HG02870 (cell line): ENCODE results near the gene DTD2.
"Not testable (repeated sequence)": the region's sequence is repeated elsewhere in the genome, so short reads cannot be mapped to it uniquely, and the experiment has no call there.

ENCODE experiments used
- ATAC-seq: cut with Tn5 transposase; IDR thresholded peaks from one replicate; pipeline ENCODE4 v1.9.1; 2021; ENCODE audit warnings: mild to moderate bottlenecking, moderate library complexity; ENCODE audit not compliant: unreplicated experiment

Gene DTD2

DNA sequence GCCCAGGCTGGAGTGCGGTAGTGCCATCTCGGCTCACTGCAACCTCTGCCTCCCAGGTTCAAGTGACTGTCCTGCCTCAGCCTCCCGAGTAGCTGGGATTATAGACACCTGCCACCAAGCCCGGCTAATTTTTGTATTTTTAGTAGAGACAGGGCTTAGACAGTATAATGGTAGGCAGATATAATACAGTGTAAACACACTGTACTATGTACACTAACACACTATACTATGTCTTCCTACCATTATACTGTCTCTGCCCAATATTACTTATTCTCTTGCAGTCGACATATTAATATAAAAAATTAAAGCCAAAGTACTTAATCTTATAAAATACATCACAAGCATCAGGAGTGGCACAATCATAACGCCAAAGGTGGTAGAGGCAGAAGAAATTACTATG is 15.0 kb downstream of the DTD2 start:
- ATAC-seq: no peak

DNA sequence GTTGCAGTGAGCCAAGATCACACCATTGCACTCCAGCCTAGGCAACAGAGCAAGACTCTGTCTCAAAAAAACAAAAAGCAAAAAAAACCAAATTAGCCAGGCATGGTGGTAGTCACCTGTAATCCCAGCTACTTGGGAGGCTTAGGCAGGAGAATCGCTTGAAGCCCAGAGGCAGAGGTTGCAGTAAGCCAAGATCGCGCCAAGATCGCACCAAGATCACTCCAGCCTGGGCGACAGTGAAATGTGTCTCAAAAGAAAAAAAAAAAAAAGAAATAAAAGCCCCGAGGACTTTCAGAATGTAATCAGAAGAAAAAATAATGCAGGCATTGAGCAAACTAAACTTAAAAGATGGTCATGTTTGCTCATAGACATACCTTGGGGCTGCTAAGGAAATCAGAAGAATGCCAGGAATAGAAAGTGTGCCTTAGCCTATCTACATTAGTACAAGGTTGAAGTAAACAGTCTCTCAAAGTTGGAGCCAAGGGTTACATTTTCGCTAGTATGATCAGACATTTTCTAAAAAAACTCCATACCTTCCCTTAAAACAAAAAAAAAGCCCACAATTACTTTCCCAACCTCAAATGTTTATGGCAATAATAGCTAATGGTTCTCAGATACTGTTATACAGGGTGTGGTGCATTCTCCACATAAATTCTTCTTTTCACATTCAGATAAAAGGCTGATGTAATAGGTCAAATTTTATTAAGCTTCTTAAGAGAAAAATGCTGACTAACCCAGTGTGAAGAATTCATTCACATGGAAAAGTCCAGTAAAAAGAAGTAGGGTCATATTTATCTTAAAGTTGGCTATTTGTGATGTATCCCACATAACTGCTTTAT is 15.8 kb downstream of the DTD2 start:
- no peak for ATAC-seq

DNA sequence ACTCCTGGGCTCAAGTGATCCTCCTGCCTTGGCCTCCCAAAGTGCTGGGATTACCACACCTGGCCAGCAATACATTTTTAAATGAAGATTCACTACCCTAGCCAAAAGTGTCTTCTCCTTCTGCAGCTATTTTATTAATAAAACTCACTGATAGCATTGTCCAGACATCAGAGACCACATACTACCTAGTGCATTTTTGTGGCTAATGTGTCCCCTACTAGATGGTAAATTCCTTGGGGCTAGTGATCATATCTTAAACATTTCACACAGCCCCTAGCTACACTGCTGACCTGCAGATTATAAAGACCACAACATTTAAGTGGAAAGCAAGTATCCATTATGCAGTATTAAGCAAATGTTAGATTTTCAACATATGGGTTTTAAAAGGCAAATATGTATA is 17.0 kb downstream of the DTD2 start:
- ATAC-seq: no peak

- ATAC-seq: no peak
These were observed 17.7 kb downstream of the DTD2 start for GRCh38 chr14:31439561-31439960.

- not testable (repeated sequence) for ATAC-seq
These were observed 20.1 kb downstream of the DTD2 start for GRCh38 chr14:31437045-31437691.

- no peak for ATAC-seq
These were observed 22.0 kb downstream of the DTD2 start for GRCh38 chr14:31435276-31435675.

DNA sequence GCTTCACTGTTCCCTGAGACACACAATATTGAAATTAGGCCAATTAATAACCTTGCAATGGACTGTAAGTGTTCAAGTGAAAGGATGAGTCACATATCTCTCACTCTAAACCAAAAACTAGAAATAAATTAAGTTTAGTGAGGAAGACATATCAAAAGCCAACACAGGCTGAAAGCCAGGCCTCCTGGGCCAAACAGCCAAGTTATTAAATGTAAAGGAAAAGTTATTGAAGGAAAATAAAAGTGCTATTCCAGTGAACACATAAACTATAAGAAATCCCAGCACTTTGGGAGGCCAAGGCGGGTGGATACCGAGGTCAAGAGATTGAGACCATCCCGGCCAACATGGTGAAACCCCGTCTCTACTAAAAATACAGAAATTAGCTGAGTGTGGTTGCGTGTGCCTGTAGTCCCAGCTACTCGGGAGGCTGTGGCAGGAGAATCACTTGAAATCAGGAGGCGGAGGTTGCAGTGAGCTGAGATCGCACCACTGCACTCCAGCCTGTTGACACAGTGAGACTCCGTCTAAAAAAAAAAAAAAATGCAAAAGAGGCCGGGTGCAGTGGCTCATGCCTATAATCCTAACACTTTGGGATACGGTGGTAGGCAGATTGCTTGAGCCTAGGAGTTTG is 26.6 kb downstream of the DTD2 start:
- ATAC-seq: no peak

DNA sequence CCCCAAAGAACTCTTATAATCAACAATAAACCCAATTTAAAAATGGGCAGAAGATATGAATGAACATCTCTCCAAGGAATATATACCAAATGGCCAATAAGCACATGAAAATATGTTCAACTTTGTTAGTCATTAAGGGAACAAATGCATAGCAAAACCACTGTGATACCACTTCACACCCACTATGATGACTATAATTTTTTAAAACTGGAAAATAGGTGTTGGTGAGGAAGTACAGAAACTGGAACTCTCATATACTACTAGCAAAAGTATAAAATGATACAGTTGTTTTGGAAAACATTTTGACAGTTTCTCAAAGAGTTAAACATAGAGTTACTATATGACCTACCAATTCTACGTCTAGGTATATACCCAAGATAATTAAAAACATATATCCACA is 27.5 kb downstream of the DTD2 start:
- ATAC-seq: no peak

DNA sequence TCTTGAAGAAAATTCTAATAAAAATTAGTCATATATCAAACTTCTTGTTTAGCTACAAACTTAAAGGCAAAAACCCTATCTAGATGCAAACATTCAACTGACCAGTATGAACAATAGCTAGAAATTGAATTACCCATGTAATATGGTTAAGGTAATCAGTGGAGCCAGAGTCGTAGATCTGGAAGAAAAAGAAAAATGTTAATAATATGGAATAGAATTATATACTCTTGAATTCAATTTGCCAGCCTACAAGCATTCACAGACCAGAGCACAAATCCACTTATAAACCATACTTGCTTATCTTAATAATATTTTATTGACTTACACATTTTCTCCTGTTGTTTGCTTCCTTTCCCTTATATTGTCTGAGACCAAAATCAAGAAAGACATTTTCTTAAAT is 29.3 kb downstream of the DTD2 start:
- no peak for ATAC-seq

DNA sequence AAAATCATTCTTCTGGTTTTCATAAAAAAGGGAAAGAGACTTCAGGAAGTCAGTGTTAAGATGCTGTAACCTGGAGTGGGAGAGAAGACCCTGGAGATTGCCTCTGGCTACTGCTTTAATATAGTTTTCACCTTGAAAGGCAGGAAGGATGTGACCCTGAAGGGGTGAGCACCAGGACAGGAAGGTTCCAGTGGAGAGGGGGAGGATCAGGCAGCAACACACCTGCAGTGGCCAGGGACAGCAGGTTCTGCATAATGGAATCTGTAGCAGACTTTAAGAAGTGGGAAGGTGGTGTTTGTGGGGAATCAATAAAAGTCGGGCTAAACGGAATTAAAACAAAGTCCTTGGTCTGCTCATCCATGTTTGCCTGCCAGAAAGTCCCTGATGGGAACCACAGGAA is 30.6 kb downstream of the DTD2 start:
- no peak for ATAC-seq

DNA sequence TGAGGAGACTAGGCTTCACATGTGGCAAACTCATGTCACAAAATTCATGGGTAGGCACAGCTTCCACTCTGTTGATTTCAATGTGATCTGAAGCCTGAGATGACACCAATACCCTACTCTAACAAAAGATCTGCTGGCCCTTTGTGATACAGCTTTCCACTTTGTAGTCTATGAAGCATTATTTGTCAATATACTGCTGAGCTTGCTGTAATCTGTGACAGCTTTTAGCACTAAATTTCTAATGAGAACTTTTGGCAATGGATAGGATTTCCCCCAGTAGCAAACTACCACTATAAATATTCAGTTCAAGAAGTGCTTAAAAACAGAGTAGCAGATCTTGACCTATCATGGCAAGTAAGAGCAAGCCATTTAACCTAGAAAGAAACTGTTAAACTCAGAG is 31.4 kb downstream of the DTD2 start:
- ATAC-seq: no peak

DNA sequence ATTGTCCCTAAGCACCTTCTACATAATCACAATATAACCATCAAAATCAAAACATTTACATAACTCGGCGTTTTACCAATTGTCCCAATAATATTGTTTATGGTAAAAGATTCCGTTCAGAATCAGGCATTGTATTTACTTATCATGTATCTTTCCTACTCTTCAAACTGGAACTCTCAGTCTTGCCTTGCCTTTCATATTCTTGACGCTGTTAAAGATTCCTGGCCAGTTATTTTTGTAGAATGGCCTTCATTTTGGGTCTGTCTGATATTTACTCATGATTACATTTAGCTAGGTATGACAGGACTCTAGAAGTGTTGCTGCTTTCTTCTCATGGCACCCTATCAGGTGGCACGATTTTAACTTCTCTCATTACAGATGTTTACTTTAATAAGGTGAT is 36.1 kb downstream of the DTD2 start:
- ATAC-seq: no peak

GRCh38 chr14:31420319-31421111 is 36.8 kb downstream of the DTD2 start, which contains the start of gene HEATR5A:
TSS of gene HEATR5A (minus strand) at chr14:31420550. CDS start at chr14:31402975, 17,575 bp downstream.
- ATAC-seq: peak; percentile 92

GRCh38 chr14:31419967-31420318 is 37.4 kb downstream of the DTD2 start:
- peak; percentile 15 for ATAC-seq

DNA sequence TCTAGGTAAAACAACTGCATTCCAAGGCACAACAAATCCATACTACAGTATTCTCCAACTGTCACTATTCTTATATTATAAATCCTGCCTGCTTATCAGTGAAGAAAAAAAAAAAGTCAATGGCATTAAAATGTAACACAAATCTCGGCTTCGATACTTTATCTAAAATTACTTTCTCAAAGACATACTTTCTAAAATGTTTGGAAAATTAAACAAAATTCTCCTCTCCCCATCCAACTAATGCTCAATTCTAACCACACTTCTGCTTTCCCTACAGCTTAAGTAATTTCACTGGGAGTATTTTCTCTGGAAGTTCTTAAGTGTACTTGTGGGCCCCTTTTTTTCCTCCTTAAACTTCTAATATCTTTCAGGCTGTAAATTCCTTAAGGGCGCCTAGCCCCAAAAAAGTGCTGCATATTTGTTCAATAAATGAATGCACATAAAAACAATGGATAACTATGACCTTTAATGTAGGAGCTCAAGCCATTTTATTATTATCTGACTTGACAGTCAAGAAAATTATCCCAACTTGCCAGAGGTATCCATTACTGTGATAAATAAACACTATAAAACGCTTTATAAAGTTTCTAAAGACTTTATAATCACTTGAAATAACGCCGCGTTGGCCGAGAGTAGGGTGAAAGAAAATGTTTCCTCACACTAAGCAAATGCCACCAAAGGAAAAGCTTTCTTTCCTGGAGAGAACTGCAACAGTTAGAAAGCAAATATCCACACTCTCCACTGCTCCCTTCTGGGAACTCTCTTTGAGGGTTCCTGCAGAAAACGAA is 37.9 kb downstream of the DTD2 start:
- ATAC-seq: no peak

DNA sequence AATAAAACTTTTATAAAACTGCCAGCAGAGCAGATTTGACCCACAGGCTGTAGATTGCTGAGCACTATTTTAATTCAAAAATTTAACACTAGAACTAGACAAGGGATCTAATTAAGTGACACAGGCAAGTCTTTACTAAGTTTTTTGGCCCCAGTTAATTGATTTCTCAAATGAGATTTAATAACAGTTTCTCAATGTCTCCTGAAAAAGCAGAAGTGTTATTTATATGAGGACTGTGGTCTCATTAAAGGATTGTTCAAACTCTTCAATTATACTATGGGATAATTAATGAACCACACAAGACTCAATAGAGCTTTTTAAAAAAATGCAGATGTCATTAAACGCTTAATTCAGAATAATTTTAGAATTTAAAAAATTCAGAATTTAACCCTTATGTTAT is 38.9 kb downstream of the DTD2 start:
- ATAC-seq: no peak

- ATAC-seq: no peak
These were observed 43.0 kb downstream of the DTD2 start for GRCh38 chr14:31414190-31414833.

- no peak for ATAC-seq
These were observed 46.0 kb downstream of the DTD2 start for GRCh38 chr14:31411218-31411727.

DNA sequence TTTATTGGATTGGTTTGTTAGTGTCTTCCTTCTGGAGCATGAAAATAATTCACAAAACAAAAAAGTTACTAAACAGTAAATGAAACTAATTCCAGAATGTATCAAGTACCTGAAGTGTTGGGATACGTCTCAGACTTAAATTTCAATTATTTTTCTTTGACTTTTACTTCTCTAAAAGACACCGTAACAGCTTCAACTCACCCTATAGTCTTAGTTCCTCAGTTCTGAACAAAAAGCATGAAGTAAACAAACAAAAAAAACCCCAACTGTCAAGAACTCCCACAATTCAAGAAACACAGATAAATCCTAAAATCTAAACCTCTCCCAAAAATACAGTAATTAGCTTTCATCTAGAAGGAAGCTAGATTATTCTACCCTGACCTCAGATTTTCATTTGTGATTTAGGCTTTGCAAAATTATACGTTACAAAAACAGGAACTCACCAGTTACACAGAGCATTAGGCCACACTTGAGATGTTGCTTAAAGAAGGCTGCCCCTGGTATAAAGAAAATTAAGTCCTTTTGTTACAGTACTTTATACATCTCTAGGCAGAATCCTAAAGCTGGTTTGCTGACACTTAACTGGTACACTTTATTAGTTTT is 47.2 kb downstream of the DTD2 start:
- ATAC-seq: no peak
